Type B pancreatic cell (in vitro differentiated cells): ENCODE measurements around the gene KPTN. TPM values are rescaled to one million over a fixed set of nuclear protein-coding genes. Genes with fewer than 3 reads are reported as not detected.
A peak's percentile ranks its signal among the peaks of the same experiment; 100 is the strongest.

Source experiments
- DNase-seq: peaks from one replicate; pipeline ENCODE4 v3.0.0; 2021; ENCODE audit warnings: mixed read lengths; ENCODE audit not compliant: unreplicated experiment; ENCODE audit errors: extremely low spot score
- H3K27ac Mint-ChIP-seq: 2 replicates; pipeline ENCODE4 v1.8.0; 2021; ENCODE audit warnings: mild to moderate bottlenecking, mixed read lengths
- H3K27me3 Mint-ChIP-seq: 2 replicates; pipeline ENCODE4 v1.8.0; 2021; ENCODE audit warnings: mixed read lengths
- H3K36me3 Mint-ChIP-seq: 2 replicates; pipeline ENCODE4 v1.8.0; 2021; ENCODE audit warnings: mixed read lengths
- H3K4me1 Mint-ChIP-seq: one replicate; pipeline ENCODE4 v1.8.0; 2021; ENCODE audit warnings: mixed read lengths; ENCODE audit not compliant: unreplicated experiment
- H3K4me3 Mint-ChIP-seq: 2 replicates; pipeline ENCODE4 v1.8.0; 2021; ENCODE audit warnings: mild to moderate bottlenecking, mixed read lengths
- H3K9me3 Mint-ChIP-seq: 2 replicates; pipeline ENCODE4 v1.8.0; 2021; ENCODE audit warnings: mixed read lengths
- CTCF ChIP-seq: fragments of 200-600 bp; sonication (generic); conservative IDR thresholded peaks from 2 replicates; pipeline ENCODE4 v1.5.0; 2021; ENCODE audit warnings: antibody characterized with exemption, mild to moderate bottlenecking
- long read RNA-seq: library from polyadenylated mRNA; unstranded; transcript quantifications from one replicate; pipeline ENCODE4 v2.0.0, GENCODE V29; 2020
- total RNA-seq: library from RNA; stranded (reverse); gene quantifications from 2 replicates; pipeline ENCODE4 v1.2.1, GENCODE V29; 2021; ENCODE audit warnings: low replicate concordance

Gene KPTN
- total RNA-seq: 9.6 and 21.2 TPM in 2 replicates
- long read RNA-seq, partial matches to known transcripts: 0 of 3 reads
- long read RNA-seq, other reads (novel, unspliced or antisense): 2 of 3 reads

GRCh38 chr19:47483800-47484690, at the start of gene KPTN:
Gene KPTN (minus strand): TSS chr19:47484219. CDS start chr19:47484160, 59 bp downstream.
- H3K36me3 Mint-ChIP-seq: no peaks in the 10 kb centered on the region
- H3K9me3 Mint-ChIP-seq: no peaks in the 10 kb centered on the region
- DNase-seq: peak; percentile 93
- H3K4me1 Mint-ChIP-seq: peaks cover 13% of the 10 kb centered on the region
- peak; percentile 98 for TF ChIP-seq CTCF
- peak within 1 kb of the TSS; percentile 97 for H3K4me3 Mint-ChIP-seq
- H3K27ac Mint-ChIP-seq: peak within 1 kb of the TSS; percentile 97
- H3K27me3 Mint-ChIP-seq: peaks cover 25% of the 10 kb centered on the region

GRCh38 chr19:47531640-47532387, 47.8 kb upstream of the KPTN start:
- H3K27ac Mint-ChIP-seq: no peak overlapping the region

GRCh38 chr19:47529018-47529742, 45.2 kb upstream of the KPTN start:
- Mint-ChIP-seq H3K36me3 (no peaks in the 10 kb centered on the region), H3K4me1 (no peaks in the 10 kb centered on the region), H3K4me3 (no peak overlapping the region), H3K27me3 (peaks cover 15% of the 10 kb centered on the region), H3K9me3 (no peaks in the 10 kb centered on the region), H3K27ac (no peak overlapping the region)
- TF ChIP-seq CTCF: no peak
- DNase-seq: no peak

More at GRCh38 chr19:47531640-47532387, 47.8 kb upstream of the KPTN start:
- TF ChIP-seq CTCF: no peak
- Mint-ChIP-seq H3K4me1 (no peaks in the 10 kb centered on the region), H3K36me3 (no peaks in the 10 kb centered on the region), H3K9me3 (no peaks in the 10 kb centered on the region), H3K4me3 (no peak overlapping the region), H3K27me3 (peaks cover 14% of the 10 kb centered on the region)
- DNase-seq: no peak

- H3K4me1 Mint-ChIP-seq: no peaks in the 10 kb centered on the region
- H3K36me3 Mint-ChIP-seq: no peaks in the 10 kb centered on the region
- no peak overlapping the region for H3K4me3 Mint-ChIP-seq
- TF ChIP-seq CTCF: no peak
- no peak overlapping the region for H3K27ac Mint-ChIP-seq
- DNase-seq: no peak
- H3K27me3 Mint-ChIP-seq: peaks cover 23% of the 10 kb centered on the region
- no peaks in the 10 kb centered on the region for H3K9me3 Mint-ChIP-seq
Observed at GRCh38 chr19:47526798-47527197, 42.8 kb upstream of the KPTN start.

GRCh38 chr19:47523473-47523872, 39.5 kb upstream of the KPTN start:
- Mint-ChIP-seq H3K4me1 (no peaks in the 10 kb centered on the region), H3K36me3 (no peaks in the 10 kb centered on the region), H3K27ac (no peak overlapping the region)

More at GRCh38 chr19:47523473-47523872, 39.5 kb upstream of the KPTN start:
- Mint-ChIP-seq H3K9me3 (no peaks in the 10 kb centered on the region), H3K27me3 (peaks cover 32% of the 10 kb centered on the region), H3K4me3 (no peak overlapping the region)
- TF ChIP-seq CTCF: no peak
- no peak for DNase-seq
